NB4 (cell line): ENCODE data around the gene TMEM140.
"Not testable (repeated sequence)": the region's sequence is repeated elsewhere in the genome, so short reads cannot be mapped to it uniquely, and the experiment has no call there.

ENCODE experiments used
- DNase-seq: peaks from one replicate; pipeline ENCODE4 v3.0.0; 2010; ENCODE audit warnings: low read depth
- H3K4me3 ChIP-seq: one replicate; pipeline ENCODE4 v1.5.1; 2011; ENCODE audit warnings: mild to moderate bottlenecking, low read depth, low read length, moderate library complexity
- MYC ChIP-seq: IDR thresholded peaks from 2 replicates; pipeline ENCODE4 v1.6.1; 2011; ENCODE audit warnings: low read depth, low read length
- POLR2A ChIP-seq: IDR thresholded peaks from 2 replicates; pipeline ENCODE4 v1.6.1; 2011; ENCODE audit warnings: mild to moderate bottlenecking; ENCODE audit not compliant: insufficient read length; ENCODE audit errors: extremely low read depth
- TF ChIP-seq, protein P1 (sequence below): IDR thresholded peaks from one replicate; pipeline ENCODE4 v1.5.1; 2012; ENCODE audit warnings: low read depth, low read length
- TF ChIP-seq, protein P2 (sequence below): IDR thresholded peaks from 2 replicates; pipeline ENCODE4 v1.6.1; 2011; ENCODE audit warnings: low read depth, low read length

Gene TMEM140

DNA sequence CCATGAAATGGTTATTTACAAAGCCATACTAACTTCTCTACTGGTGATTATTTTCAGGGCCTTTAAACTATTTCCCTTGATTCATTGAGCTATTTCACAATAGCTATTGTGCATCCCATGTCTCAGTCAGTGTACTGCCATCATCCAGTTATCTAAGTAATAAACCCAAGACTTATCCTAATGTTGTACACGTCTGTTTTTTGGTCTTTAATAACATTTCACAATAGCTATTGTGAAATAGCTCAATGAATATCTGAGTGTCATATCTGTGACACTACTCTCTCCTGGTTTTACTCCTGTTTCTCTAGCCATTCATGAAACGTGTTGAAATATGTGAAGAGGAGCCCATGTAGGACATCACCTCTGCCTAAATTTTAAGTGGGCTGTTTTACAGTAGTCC is 36.5 kb upstream of the TMEM140 start:
- TF ChIP-seq, protein P1, sequence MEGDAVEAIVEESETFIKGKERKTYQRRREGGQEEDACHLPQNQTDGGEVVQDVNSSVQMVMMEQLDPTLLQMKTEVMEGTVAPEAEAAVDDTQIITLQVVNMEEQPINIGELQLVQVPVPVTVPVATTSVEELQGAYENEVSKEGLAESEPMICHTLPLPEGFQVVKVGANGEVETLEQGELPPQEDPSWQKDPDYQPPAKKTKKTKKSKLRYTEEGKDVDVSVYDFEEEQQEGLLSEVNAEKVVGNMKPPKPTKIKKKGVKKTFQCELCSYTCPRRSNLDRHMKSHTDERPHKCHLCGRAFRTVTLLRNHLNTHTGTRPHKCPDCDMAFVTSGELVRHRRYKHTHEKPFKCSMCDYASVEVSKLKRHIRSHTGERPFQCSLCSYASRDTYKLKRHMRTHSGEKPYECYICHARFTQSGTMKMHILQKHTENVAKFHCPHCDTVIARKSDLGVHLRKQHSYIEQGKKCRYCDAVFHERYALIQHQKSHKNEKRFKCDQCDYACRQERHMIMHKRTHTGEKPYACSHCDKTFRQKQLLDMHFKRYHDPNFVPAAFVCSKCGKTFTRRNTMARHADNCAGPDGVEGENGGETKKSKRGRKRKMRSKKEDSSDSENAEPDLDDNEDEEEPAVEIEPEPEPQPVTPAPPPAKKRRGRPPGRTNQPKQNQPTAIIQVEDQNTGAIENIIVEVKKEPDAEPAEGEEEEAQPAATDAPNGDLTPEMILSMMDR: no peak
- TF ChIP-seq, protein P2, sequence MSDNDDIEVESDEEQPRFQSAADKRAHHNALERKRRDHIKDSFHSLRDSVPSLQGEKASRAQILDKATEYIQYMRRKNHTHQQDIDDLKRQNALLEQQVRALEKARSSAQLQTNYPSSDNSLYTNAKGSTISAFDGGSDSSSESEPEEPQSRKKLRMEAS: no peak
- TF ChIP-seq MYC (no peak), POLR2A (no peak)
- H3K4me3 ChIP-seq: no peak overlapping the region
- peak; percentile 17 for DNase-seq

- H3K4me3 ChIP-seq: no peak overlapping the region
- no peak for TF ChIP-seq POLR2A
- no peak for DNase-seq
These were observed 33.2 kb upstream of the TMEM140 start for GRCh38 chr7:135114622-135115021.

GRCh38 chr7:135117096-135117495 is 30.8 kb upstream of the TMEM140 start:
- no peak overlapping the region for H3K4me3 ChIP-seq
- TF ChIP-seq, protein P2: no peak
- no peak for TF ChIP-seq MYC
- TF ChIP-seq, protein P1: no peak
- no peak for TF ChIP-seq POLR2A
- DNase-seq: no peak

- TF ChIP-seq, protein P2: no peak
- TF ChIP-seq MYC (no peak), POLR2A (no peak)
- TF ChIP-seq, protein P1: no peak
- DNase-seq: peak; percentile 37
- H3K4me3 ChIP-seq: no peak overlapping the region
These were observed 26.0 kb upstream of the TMEM140 start for GRCh38 chr7:135121868-135122267.

DNA sequence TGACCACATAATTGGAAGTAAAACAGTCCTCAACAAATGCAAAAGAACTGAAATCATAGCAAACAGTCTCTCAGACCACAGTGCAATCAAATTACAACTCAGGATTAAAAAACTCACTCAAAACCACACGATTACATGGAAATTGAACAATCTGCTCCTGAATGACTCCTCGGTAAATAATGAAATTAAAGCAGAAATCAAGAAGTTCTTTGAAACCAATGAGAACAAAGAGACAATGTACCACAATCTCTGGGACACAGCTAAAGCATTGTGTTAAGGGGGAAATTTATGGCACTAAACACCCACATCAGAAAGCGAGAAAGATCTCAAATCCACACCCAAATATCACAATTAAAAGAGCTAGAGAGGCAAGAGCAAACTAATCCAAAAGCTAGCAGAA is 23.2 kb upstream of the TMEM140 start:
- H3K4me3 ChIP-seq, DNase-seq: not testable (repeated sequence)

DNA sequence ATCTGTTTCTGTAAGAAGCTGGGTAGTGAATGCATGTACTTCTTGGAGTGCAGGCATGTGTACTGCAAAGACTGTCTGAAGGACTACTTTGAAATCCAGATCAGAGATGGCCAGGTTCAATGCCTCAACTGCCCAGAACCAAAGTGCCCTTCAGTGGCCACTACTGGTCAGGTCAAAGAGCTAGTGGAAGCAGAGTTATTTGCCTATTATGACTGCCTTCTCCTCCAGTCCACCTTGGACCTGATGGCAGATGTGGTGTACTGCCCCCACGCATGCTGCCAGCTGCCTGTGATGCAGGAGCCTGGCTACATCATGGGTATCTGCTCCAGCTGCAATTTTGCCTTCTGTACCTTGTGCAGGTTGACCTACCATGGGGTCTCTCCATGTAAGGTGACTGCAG is 18.9 kb upstream of the TMEM140 start:
- TF ChIP-seq POLR2A: no peak
- TF ChIP-seq, protein P1: no peak
- TF ChIP-seq MYC: no peak
- TF ChIP-seq, protein P2: no peak

GRCh38 chr7:135129579-135129978 is 18.3 kb upstream of the TMEM140 start:
- no peak for DNase-seq
- TF ChIP-seq MYC (no peak), POLR2A (no peak)
- no peak overlapping the region for H3K4me3 ChIP-seq

More for the DNA sequence above, 18.9 kb upstream of the TMEM140 start:
- no peak for DNase-seq
- H3K4me3 ChIP-seq: no peak overlapping the region
